A549 (cell line): ENCODE results near the gene CCDC85A. TPM values are rescaled to one million over a fixed set of nuclear protein-coding genes. Genes with fewer than 3 reads are reported as not detected.

Source experiments
- ATAC-seq, 2 experiments: fragments of 200-7000 bp in 1 of 2; fragments of >200 bp in 1 of 2; cut with Nextera tagmentation in 1 of 2; cut with Tn5 transposase in 1 of 2; 3 replicates each; pipeline versions ENCODE4 v1.8.0 to v1.9.1; 2018 to 2020; ENCODE audit warnings: mild to moderate bottlenecking in 1 of 2, moderate library complexity in 1 of 2
- CTCF ChIA-PET: fragments of 300-600 bp; sonication (Branson Sonifier 250); formaldehyde crosslinking; extraction: SDS; loops from one replicate; lab custom pipeline; 2021; ENCODE audit warnings: antibody characterized with exemption, inconsistent platforms; lab: Yijun Ruan, JAX
- POLR2A ChIA-PET: fragments of 350-600 bp; formaldehyde crosslinking; extraction: SDS; loops from one replicate; lab custom pipeline; 2021; ENCODE audit warnings: antibody characterized with exemption, inconsistent platforms; lab: Yijun Ruan, JAX
- DNase-seq, 2 experiments: peaks; one replicate each; pipeline versions ENCODE4 v3.0.0 to v3.0.0-alpha.2; 2011 to 2016; ENCODE audit warnings: low read depth in 1 of 2, low spot score in 1 of 2
- FAIRE-seq: peaks from 2 replicates; lab custom pipeline; 2011; peaks lifted over from hg19 to GRCh38; lab: Jason Lieb, UNC
- H3K27ac ChIP-seq, 2 experiments: fragments of >200 bp; sonication (Bioruptor Twin); formaldehyde crosslinking; 3 replicates each; pipeline ENCODE4 v1.5.1; 2016 to 2017
- H3K4me1 ChIP-seq: fragments of >200 bp; sonication (Bioruptor Twin); formaldehyde crosslinking; 3 replicates; pipeline ENCODE4 v1.6.1; 2016
- H3K4me2 ChIP-seq: fragments of >200 bp; sonication (Bioruptor Twin); formaldehyde crosslinking; 3 replicates; pipeline ENCODE4 v1.6.1; 2016
- H3K4me3 ChIP-seq: fragments of >200 bp; sonication (Bioruptor Twin); formaldehyde crosslinking; 3 replicates; pipeline ENCODE4 v1.5.1; 2016
- H3K9me3 ChIP-seq: fragments of >200 bp; sonication (Bioruptor Twin); formaldehyde crosslinking; 3 replicates; pipeline ENCODE4 v1.6.1; 2016
- CBX8 ChIP-seq: fragments of 200-600 bp; sonication (generic); IDR thresholded peaks from 2 replicates; pipeline ENCODE4 v1.6.1; 2016
- EP300 ChIP-seq, 2 experiments: fragments of >200 bp; sonication (Bioruptor Twin); formaldehyde crosslinking; IDR thresholded peaks; 2 replicates in 1 of 2; 3 replicates in 1 of 2; pipeline ENCODE4 v1.6.1; 2016 to 2017
- FOSL2 ChIP-seq, 2 experiments: fragments of 450-650 bp in 1 of 2; fragments of >200 bp in 1 of 2; sonication (Bioruptor Twin) in 1 of 2; formaldehyde crosslinking; IDR thresholded peaks; 2 replicates each; pipeline versions ENCODE4 v1.5.0 to v1.6.1; 2016 to 2020; ENCODE audit warnings: mild to moderate bottlenecking in 1 of 2, moderate library complexity in 1 of 2
- FOXS1 ChIP-seq: fragments of 250-450 bp; sonication (Bioruptor Pico); IDR thresholded peaks from 2 replicates; pipeline ENCODE4 v1.5.0; 2020; ENCODE audit warnings: mild to moderate bottlenecking, moderate library complexity
- GATA3 ChIP-seq: IDR thresholded peaks from 2 replicates; pipeline ENCODE4 v1.6.1; 2012; ENCODE audit warnings: borderline replicate concordance
- HEYL ChIP-seq: fragments of 250-450 bp; sonication (Bioruptor Pico); IDR thresholded peaks from 2 replicates; pipeline ENCODE4 v1.8.0; 2021; ENCODE audit warnings: mild to moderate bottlenecking, moderate library complexity
- KDM5A ChIP-seq: fragments of 200-600 bp; sonication (generic); IDR thresholded peaks from 2 replicates; pipeline ENCODE4 v1.6.1; 2016; ENCODE audit warnings: antibody characterized with exemption, mild to moderate bottlenecking
- MYC ChIP-seq: IDR thresholded peaks from 2 replicates; pipeline ENCODE4 v1.6.1; 2012; ENCODE audit warnings: mild to moderate bottlenecking, inconsistent platforms, low read length, improper control_type of control experiment, borderline replicate concordance
- NPAS2 ChIP-seq: fragments of 250-450 bp; sonication (Bioruptor Pico); IDR thresholded peaks from 2 replicates; pipeline ENCODE4 v1.8.0; 2022; ENCODE audit warnings: mild to moderate bottlenecking, moderate library complexity, borderline replicate concordance
- POLR2A ChIP-seq: IDR thresholded peaks from 2 replicates; pipeline ENCODE4 v1.6.1; 2012; ENCODE audit warnings: mild to moderate bottlenecking, low read length
- POLR2AphosphoS2 ChIP-seq: conservative IDR thresholded peaks from 2 replicates; pipeline ENCODE4 v1.6.1; 2012; ENCODE audit warnings: low read length, improper control_type of control experiment, inconsistent platforms
- RARB ChIP-seq: fragments of 250-450 bp; sonication (Bioruptor Pico); IDR thresholded peaks from 2 replicates; pipeline ENCODE4 v1.8.0; 2021; ENCODE audit warnings: mild to moderate bottlenecking, moderate library complexity
- RFX5 ChIP-seq: fragments of 450-650 bp; IDR thresholded peaks from 2 replicates; pipeline ENCODE4 v1.7.1; 2014; ENCODE audit warnings: antibody characterized with exemption, mild to moderate bottlenecking, moderate library complexity
- ZSCAN20 ChIP-seq: fragments of 250-450 bp; sonication (Bioruptor Pico); IDR thresholded peaks from 2 replicates; pipeline ENCODE4 v1.8.0; 2022; ENCODE audit warnings: mild to moderate bottlenecking, moderate library complexity
- WGBS: methylation state at CpG from one replicate; pipeline ENCODE4 v1.1.6; 2017; ENCODE audit errors: missing lambda C conversion rate; 5-methylcytosine and 5-hydroxymethylcytosine counted together
- polyA plus RNA-seq, 4 experiments: library from polyadenylated mRNA; depleted of rRNA in 3 of 4; stranded (reverse); fragments of >200 nt; fragmentation: RNase III in 1 of 4; extraction: RNeasy Plus Mini Kit Qiagen cat#74134 plus additional on column Dnase treatment in 1 of 4; gene quantifications; 2 replicates in 3 of 4; 3 replicates in 1 of 4; pipeline ENCODE4 v1.2.3, GENCODE V29; 2011 to 2017
- TF ChIP-seq, protein P1 (sequence below): IDR thresholded peaks from 2 replicates; pipeline ENCODE4 v1.6.1; 2012
- TF ChIP-seq, protein P2 (sequence below): IDR thresholded peaks from 2 replicates; pipeline ENCODE4 v1.6.1; 2012; ENCODE audit warnings: low read depth, borderline replicate concordance
- TF ChIP-seq, protein P3 (sequence below): fragments of >200 bp; sonication (Bioruptor Twin); formaldehyde crosslinking; IDR thresholded peaks from 2 replicates; pipeline ENCODE4 v1.6.1; 2016
- TF ChIP-seq, protein P4 (sequence below): fragments of >200 bp; sonication (Bioruptor Twin); formaldehyde crosslinking; IDR thresholded peaks from 3 replicates; pipeline ENCODE4 v1.5.1; 2016

Gene CCDC85A
- polyA plus RNA-seq, 2 of the 4 experiments (the other 2 are of a cell fraction) = 0.05 to 0.30 TPM

DNA sequence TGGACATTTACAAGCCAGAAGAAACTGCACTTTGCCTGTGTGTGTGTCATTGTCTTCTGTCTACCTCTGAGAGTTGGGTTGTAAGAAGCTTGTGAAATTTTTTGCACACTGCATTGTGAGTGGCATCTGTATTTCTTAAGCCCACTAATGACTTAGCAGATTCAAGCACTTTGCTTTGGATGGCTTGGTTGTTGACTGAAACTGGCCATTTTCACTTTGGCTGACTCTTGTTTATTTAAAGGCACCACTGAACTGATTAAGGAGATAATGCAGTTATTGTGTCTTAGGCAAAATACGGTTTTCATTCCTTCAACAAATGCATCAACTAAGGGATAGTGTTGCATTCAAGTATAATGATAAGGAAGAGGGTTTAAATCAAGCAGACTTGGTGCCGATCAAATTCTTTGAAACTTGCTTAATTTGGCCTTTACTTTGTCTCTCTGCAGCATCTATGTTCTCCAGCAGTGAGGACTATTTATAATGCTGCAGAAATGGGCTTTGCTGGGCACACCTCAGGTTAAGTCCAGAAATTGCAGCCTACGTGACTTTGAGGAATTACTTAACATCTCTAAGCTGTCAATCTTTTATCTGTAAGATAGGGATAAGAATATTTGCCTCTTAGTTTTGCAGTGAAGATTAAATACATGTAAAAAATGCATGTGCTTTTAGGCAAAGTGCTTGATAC lies 142.0 kb downstream of the CCDC85A start:
- FAIRE-seq (no peak), DNase-seq (no peak), ATAC-seq (no peak)
- Histone ChIP-seq H3K4me2 (no peak overlapping the region), H3K9me3 (no peaks in the 10 kb centered on the region), H3K4me3 (no peak overlapping the region), H3K27ac (no peak overlapping the region), H3K4me1 (no peaks in the 10 kb centered on the region)
- 36% methylated on average over 3 of the region's 3 CpGs for WGBS
- ChIA-PET POLR2A (no interaction called here), CTCF (no interaction called here)
- TF ChIP-seq POLR2AphosphoS2 = no peak
- TF ChIP-seq, protein P1, sequence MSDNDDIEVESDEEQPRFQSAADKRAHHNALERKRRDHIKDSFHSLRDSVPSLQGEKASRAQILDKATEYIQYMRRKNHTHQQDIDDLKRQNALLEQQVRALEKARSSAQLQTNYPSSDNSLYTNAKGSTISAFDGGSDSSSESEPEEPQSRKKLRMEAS = no peak
- no peak for TF ChIP-seq HEYL (CRISPR knock-in tag)
- no peak for TF ChIP-seq RFX5
- TF ChIP-seq, protein P2, sequence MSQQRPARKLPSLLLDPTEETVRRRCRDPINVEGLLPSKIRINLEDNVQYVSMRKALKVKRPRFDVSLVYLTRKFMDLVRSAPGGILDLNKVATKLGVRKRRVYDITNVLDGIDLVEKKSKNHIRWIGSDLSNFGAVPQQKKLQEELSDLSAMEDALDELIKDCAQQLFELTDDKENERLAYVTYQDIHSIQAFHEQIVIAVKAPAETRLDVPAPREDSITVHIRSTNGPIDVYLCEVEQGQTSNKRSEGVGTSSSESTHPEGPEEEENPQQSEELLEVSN = no peak
- no peak for TF ChIP-seq EP300 (IDR thresholded peaks at IDR 0.05)
- TF ChIP-seq RARB (CRISPR knock-in tag) = no peak
- no peak for TF ChIP-seq POLR2A
- no peak for TF ChIP-seq GATA3
- TF ChIP-seq FOXS1 = no peak
- TF ChIP-seq FOSL2 (IDR thresholded peaks at IDR 0.05) = no peak
- no peak for TF ChIP-seq FOSL2 (CRISPR knock-in tag; IDR thresholded peaks at IDR 0.05)
- TF ChIP-seq MYC = no peak
- TF ChIP-seq KDM5A = no peak
- TF ChIP-seq, protein P3, sequence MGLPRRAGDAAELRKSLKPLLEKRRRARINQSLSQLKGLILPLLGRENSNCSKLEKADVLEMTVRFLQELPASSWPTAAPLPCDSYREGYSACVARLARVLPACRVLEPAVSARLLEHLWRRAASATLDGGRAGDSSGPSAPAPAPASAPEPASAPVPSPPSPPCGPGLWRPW = no peak
- TF ChIP-seq NPAS2 = no peak
- no peak for TF ChIP-seq CBX8
- TF ChIP-seq, all 56 proteins: peak for 0

DNA sequence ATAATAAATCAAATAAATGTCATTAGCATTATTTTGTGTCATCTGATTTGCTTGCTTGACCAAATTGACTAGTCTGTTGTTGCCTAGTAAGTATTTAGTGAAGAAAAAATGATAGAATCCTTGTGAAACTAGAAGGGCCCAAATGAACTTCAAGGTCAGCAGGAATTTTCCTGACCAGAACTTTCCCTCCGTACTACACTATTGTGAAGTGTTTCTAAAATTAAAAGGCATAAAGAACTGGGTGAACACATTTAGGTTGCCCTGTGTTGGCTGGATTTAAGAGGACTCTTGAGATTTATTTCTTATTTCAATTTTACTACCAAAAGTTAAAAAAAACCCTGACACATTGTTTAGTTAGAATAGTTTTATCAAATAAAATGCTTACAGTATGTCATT lies 142.6 kb downstream of the CCDC85A start:
- WGBS = 65% methylated on average over 1 of the region's 1 CpG
- Histone ChIP-seq H3K4me2 (no peak overlapping the region), H3K9me3 (no peaks in the 10 kb centered on the region), H3K4me3 (no peak overlapping the region), H3K4me1 (no peaks in the 10 kb centered on the region), H3K27ac (no peak overlapping the region)
- TF ChIP-seq FOXS1 = no peak
- TF ChIP-seq, protein P1 = no peak
- DNase-seq (no peak), ATAC-seq (no peak), FAIRE-seq (no peak)
- CTCF ChIA-PET = no interaction called here
- POLR2A ChIA-PET = no interaction called here

DNA sequence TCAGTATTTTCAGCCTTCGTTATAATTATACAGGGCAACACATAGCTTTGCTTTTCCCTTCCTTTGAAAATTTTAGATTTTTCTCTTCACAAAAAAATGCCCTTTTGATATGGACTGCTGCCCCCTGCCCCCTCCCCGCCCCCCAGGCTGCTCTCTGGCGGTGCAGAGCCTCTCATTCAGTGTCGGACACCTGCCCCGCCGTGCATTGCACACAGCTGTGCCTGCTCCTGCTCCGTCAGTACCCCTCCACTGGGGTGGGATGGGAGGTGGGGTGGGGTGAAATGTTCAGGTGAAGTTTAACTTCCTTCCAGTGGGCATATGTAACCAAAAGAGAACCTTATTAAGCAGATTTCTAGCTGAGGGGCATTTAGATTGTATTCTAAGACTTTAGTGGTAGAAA lies 148.0 kb downstream of the CCDC85A start:
- H3K27ac ChIP-seq = no peak overlapping the region
- H3K4me1 ChIP-seq = no peaks in the 10 kb centered on the region
- no peak for FAIRE-seq
- no peak for ATAC-seq
- ChIA-PET CTCF (no interaction called here), POLR2A (no interaction called here)
- H3K4me2 ChIP-seq = no peak overlapping the region
- TF ChIP-seq RFX5 (no peak), MYC (no peak), HEYL (CRISPR knock-in tag) (no peak), ZSCAN20 (CRISPR knock-in tag) (no peak)
- TF ChIP-seq, protein P2 = no peak
- TF ChIP-seq, protein P4, sequence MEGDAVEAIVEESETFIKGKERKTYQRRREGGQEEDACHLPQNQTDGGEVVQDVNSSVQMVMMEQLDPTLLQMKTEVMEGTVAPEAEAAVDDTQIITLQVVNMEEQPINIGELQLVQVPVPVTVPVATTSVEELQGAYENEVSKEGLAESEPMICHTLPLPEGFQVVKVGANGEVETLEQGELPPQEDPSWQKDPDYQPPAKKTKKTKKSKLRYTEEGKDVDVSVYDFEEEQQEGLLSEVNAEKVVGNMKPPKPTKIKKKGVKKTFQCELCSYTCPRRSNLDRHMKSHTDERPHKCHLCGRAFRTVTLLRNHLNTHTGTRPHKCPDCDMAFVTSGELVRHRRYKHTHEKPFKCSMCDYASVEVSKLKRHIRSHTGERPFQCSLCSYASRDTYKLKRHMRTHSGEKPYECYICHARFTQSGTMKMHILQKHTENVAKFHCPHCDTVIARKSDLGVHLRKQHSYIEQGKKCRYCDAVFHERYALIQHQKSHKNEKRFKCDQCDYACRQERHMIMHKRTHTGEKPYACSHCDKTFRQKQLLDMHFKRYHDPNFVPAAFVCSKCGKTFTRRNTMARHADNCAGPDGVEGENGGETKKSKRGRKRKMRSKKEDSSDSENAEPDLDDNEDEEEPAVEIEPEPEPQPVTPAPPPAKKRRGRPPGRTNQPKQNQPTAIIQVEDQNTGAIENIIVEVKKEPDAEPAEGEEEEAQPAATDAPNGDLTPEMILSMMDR = no peak
- no peaks in the 10 kb centered on the region for H3K9me3 ChIP-seq
- no peak for DNase-seq
- WGBS = 25% methylated on average over 7 of the region's 7 CpGs
- H3K4me3 ChIP-seq = no peak overlapping the region
